BLaER1 (cell line): ENCODE data around the gene SMAD7.
A peak's percentile ranks its signal among the peaks of the same experiment; 100 is the strongest.

Experiments
- H3K27ac ChIP-seq: shearing (Covaris generic); formaldehyde crosslinking; 2 replicates; pipeline ENCODE4 v1.8.1; 2022
- H3K27me3 ChIP-seq: shearing (Covaris generic); formaldehyde crosslinking; 2 replicates; pipeline ENCODE4 v1.8.1; 2022
- H3K36me3 ChIP-seq: shearing (Covaris generic); formaldehyde crosslinking; 2 replicates; pipeline ENCODE4 v1.8.1; 2022
- H3K4me1 ChIP-seq: shearing (Covaris generic); formaldehyde crosslinking; 2 replicates; pipeline ENCODE4 v1.8.1; 2022
- H3K4me2 ChIP-seq: shearing (Covaris generic); formaldehyde crosslinking; 2 replicates; pipeline ENCODE4 v1.8.1; 2022
- H3K4me3 ChIP-seq: shearing (Covaris generic); formaldehyde crosslinking; 2 replicates; pipeline ENCODE4 v1.8.1; 2022
- H3K9ac ChIP-seq: shearing (Covaris generic); formaldehyde crosslinking; 2 replicates; pipeline ENCODE4 v1.8.1; 2022
- H3K9me3 ChIP-seq: shearing (Covaris generic); formaldehyde crosslinking; 2 replicates; pipeline ENCODE4 v1.8.1; 2022
- H4K20me1 ChIP-seq: shearing (Covaris generic); formaldehyde crosslinking; 2 replicates; pipeline ENCODE4 v1.8.1; 2022
- Cebpa-rat ChIP-seq: shearing (Covaris generic); IDR thresholded peaks from 2 replicates; pipeline ENCODE4 v1.8.1; 2022

The SMAD7 gene

DNA sequence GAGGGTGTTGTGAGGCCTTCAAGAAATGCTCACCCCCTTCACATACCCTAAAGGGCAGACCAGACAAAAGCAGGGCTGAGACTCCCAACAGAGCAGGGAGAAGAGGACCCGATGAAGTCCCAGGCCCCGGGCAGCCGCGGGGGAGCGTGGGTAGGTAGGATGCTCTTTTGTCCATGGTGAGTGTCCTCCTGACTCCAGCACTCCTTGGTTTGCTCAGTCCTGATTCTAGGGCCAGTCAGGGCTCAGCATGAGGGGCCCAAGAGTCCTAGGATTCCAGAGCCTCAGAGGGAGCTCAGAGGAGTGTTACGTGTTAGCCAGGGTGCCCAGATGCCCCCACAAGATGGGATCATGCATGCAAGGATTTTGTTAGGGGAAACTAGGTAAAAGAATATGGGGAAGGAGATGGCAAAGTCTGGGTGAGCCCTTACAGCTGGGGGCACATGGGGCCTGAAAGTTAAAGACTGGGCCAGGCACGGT lies 64.8 kb downstream of the SMAD7 start:
- no peaks in the 10 kb centered on the region for H3K27me3 ChIP-seq
- no peak overlapping the region for H3K4me3 ChIP-seq
- no peaks in the 10 kb centered on the region for H3K36me3 ChIP-seq
- H3K27ac ChIP-seq, result no peak overlapping the region
- H3K4me1 ChIP-seq, result peaks cover 43% of the 10 kb centered on the region
- no peaks in the 10 kb centered on the region for H4K20me1 ChIP-seq
- no peaks in the 10 kb centered on the region for H3K9me3 ChIP-seq
- no peak for TF ChIP-seq Cebpa-rat
- no peak overlapping the region for H3K9ac ChIP-seq
- H3K4me2 ChIP-seq, result no peak overlapping the region

- Histone ChIP-seq H3K27me3 (no peaks in the 10 kb centered on the region), H3K4me1 (peaks cover 49% of the 10 kb centered on the region), H3K4me2 (peak overlapping the region; percentile 14), H3K9ac (no peak overlapping the region), H3K9me3 (no peaks in the 10 kb centered on the region), H3K36me3 (no peaks in the 10 kb centered on the region), H3K27ac (no peak overlapping the region), H4K20me1 (no peaks in the 10 kb centered on the region), H3K4me3 (no peak overlapping the region)
- no peak for TF ChIP-seq Cebpa-rat
Measured at GRCh38 chr18:48885266-48885923, 65.4 kb downstream of the SMAD7 start.

GRCh38 chr18:48884771-48885170 lies 66.0 kb downstream of the SMAD7 start:
- H3K4me2 ChIP-seq, result peak overlapping the region; percentile 15
- TF ChIP-seq Cebpa-rat, result no peak
- H3K36me3 ChIP-seq, result no peaks in the 10 kb centered on the region
- H3K27ac ChIP-seq, result no peak overlapping the region
- H4K20me1 ChIP-seq, result no peaks in the 10 kb centered on the region
- no peaks in the 10 kb centered on the region for H3K27me3 ChIP-seq
- no peak overlapping the region for H3K9ac ChIP-seq
- no peaks in the 10 kb centered on the region for H3K9me3 ChIP-seq
- H3K4me3 ChIP-seq, result no peak overlapping the region
- H3K4me1 ChIP-seq, result peaks cover 55% of the 10 kb centered on the region

DNA sequence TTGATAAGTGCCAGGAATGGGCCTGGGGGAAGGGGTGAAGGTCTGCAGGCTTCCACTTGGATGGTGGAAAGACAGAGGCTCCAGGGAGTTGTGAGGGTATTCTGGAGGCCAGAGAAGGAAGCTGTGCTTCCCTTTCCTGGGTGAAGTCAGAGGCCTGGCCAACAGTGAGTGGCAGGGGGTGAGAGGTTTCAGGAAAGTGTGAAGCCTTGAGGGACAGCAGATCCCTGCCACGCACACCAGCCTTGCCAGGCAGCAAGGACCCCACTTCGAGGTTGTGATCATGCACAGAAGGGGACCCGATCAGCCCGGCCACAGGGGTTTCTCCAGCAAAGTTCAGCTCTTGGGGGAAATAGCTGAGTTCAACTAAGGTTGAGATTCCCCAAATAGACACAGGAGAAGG lies 66.5 kb downstream of the SMAD7 start:
- Histone ChIP-seq H3K9me3 (no peaks in the 10 kb centered on the region), H3K9ac (no peak overlapping the region), H3K4me3 (no peak overlapping the region), H3K27me3 (no peaks in the 10 kb centered on the region), H3K27ac (no peak overlapping the region), H4K20me1 (no peaks in the 10 kb centered on the region), H3K4me2 (0 out of 2 replicates have a peak overlapping the region, but pooled peaks have one; percentile 15), H3K36me3 (no peaks in the 10 kb centered on the region), H3K4me1 (peaks cover 56% of the 10 kb centered on the region)
- no peak for TF ChIP-seq Cebpa-rat

DNA sequence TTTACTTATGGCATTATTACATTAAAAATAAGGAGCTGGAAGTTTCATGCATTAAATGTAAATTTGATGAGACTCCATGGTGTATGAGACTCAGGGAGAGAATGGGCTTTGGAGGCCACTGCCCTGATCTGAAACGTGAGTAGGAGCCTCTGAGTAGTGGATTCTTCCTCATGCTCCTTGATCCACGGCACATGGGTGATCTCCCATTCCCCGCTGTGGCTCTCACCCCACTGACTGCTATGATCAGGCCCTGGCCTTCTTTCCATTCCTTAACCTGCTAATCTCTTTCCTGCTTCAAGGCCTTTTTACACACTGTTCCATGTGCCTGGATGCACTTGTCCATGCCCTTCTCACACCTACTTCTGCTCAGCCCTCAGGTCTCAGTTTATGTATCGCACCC lies 68.4 kb downstream of the SMAD7 start:
- Histone ChIP-seq H3K4me3 (no peak overlapping the region), H3K27ac (no peak overlapping the region), H3K27me3 (no peaks in the 10 kb centered on the region), H3K9ac (no peak overlapping the region), H3K4me1 (peaks cover 53% of the 10 kb centered on the region), H3K4me2 (no peak overlapping the region), H4K20me1 (no peaks in the 10 kb centered on the region), H3K9me3 (no peaks in the 10 kb centered on the region), H3K36me3 (no peaks in the 10 kb centered on the region)
- no peak for TF ChIP-seq Cebpa-rat

DNA sequence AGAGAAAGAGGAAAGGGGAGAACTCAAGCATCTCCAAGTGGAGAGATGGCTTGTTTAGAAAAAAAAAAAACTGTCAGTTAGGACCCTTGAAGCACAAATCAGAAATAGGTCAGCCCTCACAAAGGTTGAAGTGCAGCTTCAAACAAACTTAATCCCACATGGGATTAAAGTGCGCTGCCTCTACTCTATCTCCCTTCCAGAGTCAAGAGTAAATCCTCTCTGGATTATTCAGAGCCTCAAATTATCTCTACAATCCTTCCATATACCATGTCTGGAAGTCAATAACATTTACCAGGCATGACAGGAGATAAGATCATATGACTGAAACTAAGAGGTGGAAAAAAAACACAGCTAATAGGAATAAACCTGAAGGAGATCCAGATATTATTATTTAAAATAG lies 69.8 kb downstream of the SMAD7 start:
- peak overlapping the region; percentile 65 for H3K4me2 ChIP-seq
- TF ChIP-seq Cebpa-rat, result no peak
- no peaks in the 10 kb centered on the region for H3K9me3 ChIP-seq
- H3K27ac ChIP-seq, result no peak overlapping the region
- H3K4me1 ChIP-seq, result peaks cover 62% of the 10 kb centered on the region
- no peak overlapping the region for H3K4me3 ChIP-seq
- H3K27me3 ChIP-seq, result no peaks in the 10 kb centered on the region
- H4K20me1 ChIP-seq, result no peaks in the 10 kb centered on the region
- H3K36me3 ChIP-seq, result no peaks in the 10 kb centered on the region
- H3K9ac ChIP-seq, result no peak overlapping the region

DNA sequence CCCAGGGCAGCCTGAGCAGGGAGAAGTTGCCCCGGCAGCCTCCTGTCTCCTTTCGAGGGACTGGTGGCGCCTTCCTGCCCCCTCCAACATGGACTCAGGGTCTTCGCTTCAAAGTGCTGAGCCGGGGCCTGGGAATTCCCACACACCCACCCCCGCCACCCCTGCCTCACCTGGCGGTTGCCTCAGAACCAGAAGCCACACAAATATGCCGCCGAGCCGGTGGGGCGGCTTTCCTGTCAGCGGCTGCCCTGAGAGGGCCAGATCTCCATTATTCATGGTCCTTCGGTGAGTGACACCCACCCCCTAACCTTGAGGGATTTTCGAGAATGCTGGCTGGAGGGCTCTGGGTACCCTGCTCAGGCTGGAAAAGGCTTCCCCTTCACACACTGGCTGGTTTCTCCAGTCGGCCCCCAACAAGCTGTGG lies 71.7 kb downstream of the SMAD7 start:
- H3K9me3 ChIP-seq, result no peaks in the 10 kb centered on the region
- H3K4me3 ChIP-seq, result no peak overlapping the region
- no peak overlapping the region for H3K27ac ChIP-seq
- TF ChIP-seq Cebpa-rat, result no peak
- no peak overlapping the region for H3K9ac ChIP-seq
- no peaks in the 10 kb centered on the region for H3K27me3 ChIP-seq
- no peaks in the 10 kb centered on the region for H3K36me3 ChIP-seq
- no peaks in the 10 kb centered on the region for H4K20me1 ChIP-seq
- H3K4me2 ChIP-seq, result no peak overlapping the region
- peaks cover 61% of the 10 kb centered on the region for H3K4me1 ChIP-seq

- Histone ChIP-seq H3K27me3 (no peaks in the 10 kb centered on the region), H3K4me3 (no peak overlapping the region), H3K9me3 (no peaks in the 10 kb centered on the region), H3K9ac (no peak overlapping the region), H3K4me1 (peaks cover 64% of the 10 kb centered on the region), H3K36me3 (no peaks in the 10 kb centered on the region), H3K4me2 (no peak overlapping the region), H3K27ac (no peak overlapping the region), H4K20me1 (no peaks in the 10 kb centered on the region)
- TF ChIP-seq Cebpa-rat, result no peak
Measured at GRCh38 chr18:48878471-48878870, 72.3 kb downstream of the SMAD7 start.

DNA sequence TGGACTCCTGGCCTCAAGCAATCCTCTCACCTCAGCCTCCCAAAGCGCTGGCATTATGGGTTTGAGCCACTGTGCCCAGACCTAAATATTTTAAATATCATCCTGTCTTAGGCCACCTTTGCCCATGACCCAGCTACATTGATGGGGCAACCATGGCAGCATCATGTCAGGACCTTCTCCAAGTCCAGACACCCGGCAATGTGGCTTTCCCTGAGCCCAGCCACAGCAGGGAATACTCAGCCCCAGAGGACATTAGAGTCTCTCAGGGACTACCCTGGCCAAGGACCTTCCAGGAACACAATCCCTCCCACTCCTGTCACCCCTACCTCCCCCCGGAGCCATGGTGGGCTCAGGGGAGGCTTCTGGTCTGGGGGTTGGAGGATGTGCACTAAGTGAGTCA lies 72.8 kb downstream of the SMAD7 start:
- TF ChIP-seq Cebpa-rat, result no peak
- Histone ChIP-seq H3K27ac (no peak overlapping the region), H3K9ac (no peak overlapping the region), H3K36me3 (no peaks in the 10 kb centered on the region), H3K4me2 (no peak overlapping the region), H3K4me1 (peaks cover 69% of the 10 kb centered on the region), H4K20me1 (no peaks in the 10 kb centered on the region), H3K4me3 (no peak overlapping the region), H3K27me3 (no peaks in the 10 kb centered on the region), H3K9me3 (no peaks in the 10 kb centered on the region)

- Histone ChIP-seq H4K20me1 (no peaks in the 10 kb centered on the region), H3K36me3 (no peaks in the 10 kb centered on the region), H3K9ac (no peak overlapping the region), H3K27ac (no peak overlapping the region), H3K27me3 (no peaks in the 10 kb centered on the region), H3K9me3 (no peaks in the 10 kb centered on the region), H3K4me1 (peaks cover 82% of the 10 kb centered on the region), H3K4me2 (peak overlapping the region; percentile 60), H3K4me3 (no peak overlapping the region)
- no peak for TF ChIP-seq Cebpa-rat
Measured at GRCh38 chr18:48876590-48876989, 74.2 kb downstream of the SMAD7 start.
